NCI-H345 treated with DMSO at 0.1 percent for 48 hours (cell line): Measurements from ENCODE around the gene PPP1R37.
"Not testable (repeated sequence)": the region's sequence is repeated elsewhere in the genome, so short reads cannot be mapped to it uniquely, and the experiment has no call there.

Source experiments
- DNase-seq: peaks from one replicate; lab custom pipeline; 2025; ENCODE audit not compliant: unreplicated experiment; lab: John Stamatoyannopoulos, UW

Gene PPP1R37

GRCh38 chr19:45094707-45095106 lies 1.7 kb downstream of the PPP1R37 start:
- no peak for DNase-seq

DNA sequence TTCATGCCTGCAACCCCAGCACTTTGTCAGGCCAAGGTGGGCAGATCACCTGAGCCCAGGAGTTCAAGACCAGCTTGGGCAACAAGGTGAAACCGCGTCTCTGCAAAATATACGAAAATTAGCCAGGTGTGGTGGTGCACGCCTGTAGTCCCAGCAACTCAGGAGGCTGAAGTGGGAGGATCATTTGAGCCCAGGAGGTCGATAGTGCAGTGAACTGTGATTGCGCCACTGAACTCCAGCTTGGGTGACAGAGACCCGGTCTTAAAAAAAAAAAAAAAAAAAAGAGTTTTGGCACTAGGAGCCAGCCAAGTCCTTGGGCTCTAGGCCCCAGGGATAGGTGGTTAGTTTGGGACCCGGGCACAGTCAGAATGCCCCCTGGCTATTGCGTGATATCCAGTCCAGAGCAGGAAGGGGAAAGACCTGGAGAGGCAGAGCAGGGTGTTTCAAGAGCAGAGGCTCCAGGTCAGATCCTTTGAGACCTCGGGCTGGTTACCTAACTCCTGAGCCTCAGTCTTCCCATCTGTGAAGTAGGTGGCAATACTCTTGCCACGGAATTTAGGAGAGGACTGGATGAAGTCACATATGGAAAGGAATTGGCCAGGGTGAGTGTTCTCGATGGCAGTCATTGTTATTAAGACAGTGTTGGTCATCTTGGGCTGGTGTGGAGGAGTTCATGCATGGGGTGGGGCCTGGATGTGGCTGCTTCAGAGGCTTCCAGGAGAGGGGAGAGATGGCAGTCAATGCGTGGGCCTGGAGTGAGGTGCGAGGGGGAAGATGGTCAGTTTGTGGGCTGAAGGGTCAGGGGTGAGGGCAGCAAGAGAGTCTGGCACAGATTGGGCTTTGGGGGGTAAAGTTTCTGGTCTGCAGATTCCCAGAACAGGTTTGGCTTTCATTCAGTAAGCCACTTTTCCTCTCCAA lies 2.8 kb downstream of the PPP1R37 start:
- no peak for DNase-seq

GRCh38 chr19:45096700-45097099 lies 3.7 kb downstream of the PPP1R37 start:
- no peak for DNase-seq

GRCh38 chr19:45097450-45097775 lies 4.4 kb downstream of the PPP1R37 start:
- no peak for DNase-seq

- DNase-seq: no peak
These were observed 5.0 kb downstream of the PPP1R37 start for GRCh38 chr19:45097776-45098520.

DNA sequence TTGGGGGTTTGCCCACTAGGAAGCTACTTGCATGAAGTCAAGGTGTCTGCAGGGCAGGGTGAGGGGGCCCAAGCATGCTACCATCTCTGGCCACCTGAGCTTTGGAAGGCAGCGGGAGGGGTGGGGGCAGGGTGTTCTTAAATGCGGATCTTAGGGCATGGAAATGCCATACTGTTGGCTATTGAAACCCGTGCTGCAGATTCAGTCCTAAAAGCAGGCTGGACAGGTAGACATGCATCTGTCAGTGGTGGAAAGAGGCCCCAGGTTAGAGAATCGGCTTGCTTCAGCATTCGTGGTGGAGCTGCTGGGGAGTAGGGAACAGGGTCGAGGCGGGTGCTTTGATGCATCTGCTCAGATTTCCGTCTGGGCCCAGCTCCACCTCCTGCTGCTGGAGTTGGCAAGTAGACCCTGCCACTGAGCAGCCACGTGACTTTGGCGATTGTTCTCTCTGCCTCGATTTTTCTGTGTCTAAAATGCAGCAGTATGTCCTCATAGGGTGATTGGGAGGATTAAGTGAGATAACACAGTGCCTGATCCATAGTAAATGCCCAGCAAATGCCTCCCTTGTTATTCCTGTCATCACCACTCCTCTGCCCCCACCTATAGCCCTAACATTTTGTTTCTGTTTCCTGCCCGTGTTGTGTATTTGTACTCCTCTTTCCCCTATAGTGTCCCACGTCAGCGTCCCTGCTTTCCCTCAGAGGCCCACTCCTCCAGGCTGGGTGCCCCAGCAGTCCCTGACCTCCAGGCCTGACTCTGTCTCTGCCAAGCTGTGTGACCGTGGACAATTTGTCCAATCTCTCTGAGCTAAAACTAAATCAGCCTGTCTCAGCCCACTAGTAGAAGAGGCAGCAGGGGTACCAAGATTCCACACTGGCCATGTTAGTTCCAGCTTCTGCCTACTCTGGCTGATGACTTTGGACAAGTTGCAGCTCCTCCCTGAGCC lies 5.8 kb downstream of the PPP1R37 start:
- no peak for DNase-seq

- DNase-seq: no peak
These were observed 6.7 kb downstream of the PPP1R37 start for GRCh38 chr19:45099467-45100191.

GRCh38 chr19:45100201-45100600 lies 7.2 kb downstream of the PPP1R37 start:
- no peak for DNase-seq

GRCh38 chr19:45100846-45101252 lies 7.9 kb downstream of the PPP1R37 start:
- DNase-seq: no peak

DNA sequence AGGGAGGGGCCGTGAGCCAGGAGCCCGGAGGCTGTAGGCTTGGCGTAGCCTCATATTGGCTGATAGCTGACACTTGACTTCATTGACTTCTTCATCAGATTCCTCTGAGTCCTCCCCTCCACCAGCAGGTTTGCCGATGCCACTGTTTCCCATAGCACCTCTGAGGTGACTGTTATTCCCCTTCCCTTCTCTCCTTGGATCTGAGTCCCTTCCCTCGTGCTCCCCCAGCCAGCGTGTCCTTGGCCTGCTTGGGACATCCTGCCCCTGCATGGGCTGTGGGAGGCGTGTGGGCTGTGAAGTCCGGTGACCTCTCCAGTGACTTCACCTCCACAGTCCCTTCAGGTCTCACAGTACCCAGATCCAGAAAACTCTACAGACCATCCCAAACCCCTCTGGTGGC lies 8.8 kb downstream of the PPP1R37 start:
- no peak for DNase-seq

- DNase-seq: no peak
These were observed 9.5 kb downstream of the PPP1R37 start for GRCh38 chr19:45102481-45102880.

DNA sequence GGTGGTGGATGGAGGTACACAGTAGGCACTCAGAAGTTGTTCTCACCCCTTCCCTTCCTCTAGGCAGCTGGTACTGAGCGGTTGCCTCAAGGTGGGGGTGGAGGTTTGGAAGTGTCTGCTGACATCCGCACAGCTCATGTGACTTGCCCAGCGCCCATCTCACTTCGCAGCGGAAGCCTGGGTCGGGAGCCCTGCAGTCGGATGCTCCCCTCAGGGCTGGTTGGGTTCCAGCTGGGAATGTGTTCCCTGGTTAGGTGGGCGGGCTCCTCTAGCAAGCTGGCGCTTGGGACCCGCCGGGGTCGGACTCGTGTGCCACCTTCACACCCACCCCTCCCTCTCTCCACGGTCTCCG lies 10.2 kb downstream of the PPP1R37 start:
- DNase-seq: peak; percentile 54

- DNase-seq: peak; percentile 88
These were observed 10.7 kb downstream of the PPP1R37 start for GRCh38 chr19:45103508-45104319.

GRCh38 chr19:45104658-45105349 lies 11.8 kb downstream of the PPP1R37 start:
- DNase-seq: no peak

DNA sequence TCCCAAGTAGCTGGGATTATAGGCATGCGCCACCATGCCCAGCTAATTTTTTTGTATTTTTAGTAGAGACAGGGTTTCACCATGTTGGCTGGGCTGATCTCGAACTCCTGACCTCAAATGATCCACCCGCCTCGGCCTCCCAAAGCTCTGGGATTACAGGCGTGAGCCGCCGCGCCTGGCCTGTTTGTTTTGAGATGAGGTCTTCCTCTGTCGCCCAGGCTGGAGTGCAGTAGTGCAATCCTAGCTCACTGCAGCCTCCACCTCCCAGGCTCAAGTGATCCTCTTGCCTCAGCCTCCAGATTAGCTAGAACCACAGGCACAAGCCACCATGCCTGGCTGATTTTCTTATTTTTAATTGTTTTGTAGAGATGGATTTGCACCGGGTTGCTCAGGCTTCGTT lies 13.4 kb downstream of the PPP1R37 start:
- DNase-seq: not testable (repeated sequence)

DNA sequence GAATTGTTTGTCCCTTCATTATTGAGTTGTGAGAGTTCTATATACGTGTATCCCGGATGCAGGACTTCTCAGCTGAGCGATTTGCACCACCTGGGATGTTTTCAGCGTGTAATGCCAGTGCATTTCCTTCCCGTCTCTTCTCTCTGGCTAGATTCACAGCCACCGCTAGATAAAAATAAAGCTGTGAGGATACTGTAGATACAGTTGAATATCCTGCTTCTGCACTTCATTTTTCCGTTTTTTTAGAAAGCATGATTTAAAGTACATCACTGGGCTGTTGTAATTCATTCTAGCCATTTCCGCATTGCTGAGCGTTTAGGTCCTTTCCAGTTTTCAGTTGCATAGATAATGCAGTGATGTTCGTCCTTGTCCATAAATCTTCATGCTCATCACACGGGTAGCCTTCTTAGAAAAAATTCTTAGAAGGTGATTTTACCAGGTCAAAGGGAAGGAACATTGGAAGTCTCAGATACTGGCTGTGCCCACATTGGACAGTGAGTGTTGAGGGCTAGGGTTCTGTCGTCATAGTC lies 14.7 kb downstream of the PPP1R37 start:
- DNase-seq: no peak

DNA sequence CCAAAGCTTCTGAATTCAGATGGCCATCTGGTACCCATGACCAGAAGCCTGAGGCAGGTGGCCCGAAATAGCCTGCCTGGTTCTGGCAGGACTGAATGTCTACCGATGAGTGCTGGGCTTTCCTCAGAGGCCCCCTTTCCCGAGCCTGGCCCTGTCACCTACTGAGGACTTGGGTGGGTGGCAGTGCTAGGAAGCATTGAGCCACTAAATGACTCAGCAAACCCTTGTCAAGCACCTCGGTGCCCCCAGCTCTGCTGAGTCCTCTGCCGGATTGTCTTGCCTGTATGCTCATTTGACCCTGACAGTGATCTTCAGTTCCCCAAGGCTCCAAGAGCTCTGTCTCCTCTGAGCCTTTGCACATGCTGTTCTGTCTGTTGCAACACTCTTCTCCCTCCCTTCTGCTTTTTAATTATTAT lies 17.9 kb downstream of the PPP1R37 start:
- DNase-seq: no peak

GRCh38 chr19:45112111-45112827 lies 19.3 kb downstream of the PPP1R37 start:
- DNase-seq: no peak
